H7 (cell line): Measurements from ENCODE around the gene TCERG1. TPM values are rescaled to one million over a fixed set of nuclear protein-coding genes. Genes with fewer than 3 reads are reported as not detected.

ENCODE experiments used
- DNase-seq: peaks from one replicate; pipeline ENCODE4 v3.0.0; 2012
- H3K27me3 ChIP-seq: 2 replicates; pipeline ENCODE4 v1.6.0; 2011; ENCODE audit warnings: mild to moderate bottlenecking, low read length; ENCODE audit not compliant: control insufficient read depth, insufficient read depth
- H3K36me3 ChIP-seq: replicated peaks from 2 replicates; pipeline ENCODE4 v1.5.1; 2011; ENCODE audit warnings: low read length; ENCODE audit not compliant: control insufficient read depth, insufficient read depth
- H3K4me3 ChIP-seq: 2 replicates; pipeline ENCODE4 v1.5.1; 2011; ENCODE audit warnings: low read depth, mild to moderate bottlenecking, control low read depth, low read length, moderate library complexity; ENCODE audit not compliant: insufficient read depth
- total RNA-seq: library from RNA; depleted of rRNA; stranded (reverse); fragments of >200 nt; shearing (Covaris generic); gene quantifications from 2 replicates; pipeline ENCODE4 v1.2.3, GENCODE V29; 2014; rRNA removed

TCERG1 gene
- total RNA-seq = 97.1 and 120 TPM in 2 replicates

DNA sequence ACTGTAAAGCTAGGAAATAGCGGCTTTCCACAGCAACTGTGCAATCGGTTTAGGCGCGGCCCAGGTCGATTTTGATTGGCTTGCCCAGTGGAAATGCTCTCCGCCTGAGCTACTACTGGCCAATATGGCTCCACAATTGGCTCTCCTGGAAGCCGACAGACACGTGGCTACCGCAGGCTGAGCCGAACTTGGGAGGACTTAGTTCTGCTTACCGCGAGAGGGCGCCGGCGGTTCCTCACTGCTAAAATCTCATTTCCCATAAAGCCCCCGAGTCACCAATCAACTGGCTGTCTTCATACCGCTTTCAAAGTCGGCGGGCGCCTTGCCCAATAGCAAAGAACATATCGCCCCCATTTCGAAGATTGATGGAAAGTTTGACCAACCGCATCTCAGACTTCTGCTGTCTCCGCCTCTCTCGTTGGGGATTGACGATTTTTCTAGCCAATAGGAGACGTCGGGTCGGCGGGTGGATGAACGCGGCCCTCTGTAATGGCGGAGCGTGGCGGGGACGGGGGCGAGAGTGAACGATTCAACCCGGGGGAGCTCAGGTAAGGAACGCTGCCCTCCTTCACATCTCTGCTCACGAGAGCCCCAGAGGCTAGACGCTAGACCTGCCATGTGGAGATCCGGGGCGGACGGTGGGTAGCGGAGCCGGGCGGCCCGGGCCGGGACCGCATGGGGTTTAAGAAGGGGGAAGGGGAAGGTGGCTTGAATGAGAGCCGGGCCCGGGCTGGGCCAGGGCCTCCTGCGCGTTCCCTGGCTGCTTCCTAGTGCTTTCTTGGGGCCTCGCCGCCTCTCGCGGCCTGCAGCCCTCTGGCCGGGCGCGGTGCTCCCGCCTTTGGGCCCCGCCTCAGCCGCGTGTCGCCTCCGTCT, at the start of gene TCERG1:
Gene TCERG1 (plus strand): TSS at position 473 of the 873 bp plus-strand sequence. CDS start 17 bp downstream, at position 490.
- peak within 1 kb of the TSS; percentile 99 for H3K4me3 ChIP-seq
- H3K36me3 ChIP-seq = no peaks in the 10 kb centered on the region
- peak; percentile 91 for DNase-seq
- H3K27me3 ChIP-seq = no peaks in the 10 kb centered on the region

GRCh38 chr5:146398826-146399225, 48.3 kb upstream of the TCERG1 start:
- no peaks in the 10 kb centered on the region for H3K36me3 ChIP-seq
- H3K4me3 ChIP-seq = no peak overlapping the region
- no peaks in the 10 kb centered on the region; the same call in 1 of the 2 replicates for H3K27me3 ChIP-seq
- no peak for DNase-seq

- H3K4me3 ChIP-seq = no peak overlapping the region
- H3K27me3 ChIP-seq = no peaks in the 10 kb centered on the region; the same call in 1 of the 2 replicates
- no peaks in the 10 kb centered on the region for H3K36me3 ChIP-seq
- DNase-seq = no peak
These were observed 47.7 kb upstream of the TCERG1 start for GRCh38 chr5:146399481-146399880.

DNA sequence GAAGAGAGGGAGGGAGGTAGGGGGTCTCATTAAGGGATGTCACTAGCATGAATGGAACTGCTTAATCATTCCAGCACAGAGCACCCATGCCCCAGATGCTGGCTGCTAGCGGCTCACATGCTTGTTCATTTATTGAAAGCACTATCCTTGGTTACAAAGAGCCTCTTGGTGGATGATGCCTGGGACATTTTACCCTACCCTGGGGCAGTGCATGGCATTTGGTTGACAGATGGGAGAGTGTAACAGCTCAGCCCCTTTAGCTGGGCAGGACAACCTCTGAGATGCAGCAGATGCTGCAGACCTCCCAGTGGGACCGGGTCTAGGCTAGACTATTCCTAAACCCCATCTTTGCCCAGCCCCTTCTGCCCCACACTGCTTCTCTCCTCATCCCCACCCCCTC, 46.9 kb upstream of the TCERG1 start:
- Histone ChIP-seq H3K4me3 (no peak overlapping the region), H3K36me3 (no peaks in the 10 kb centered on the region), H3K27me3 (no peaks in the 10 kb centered on the region; the same call in 1 of the 2 replicates)
- DNase-seq = no peak

DNA sequence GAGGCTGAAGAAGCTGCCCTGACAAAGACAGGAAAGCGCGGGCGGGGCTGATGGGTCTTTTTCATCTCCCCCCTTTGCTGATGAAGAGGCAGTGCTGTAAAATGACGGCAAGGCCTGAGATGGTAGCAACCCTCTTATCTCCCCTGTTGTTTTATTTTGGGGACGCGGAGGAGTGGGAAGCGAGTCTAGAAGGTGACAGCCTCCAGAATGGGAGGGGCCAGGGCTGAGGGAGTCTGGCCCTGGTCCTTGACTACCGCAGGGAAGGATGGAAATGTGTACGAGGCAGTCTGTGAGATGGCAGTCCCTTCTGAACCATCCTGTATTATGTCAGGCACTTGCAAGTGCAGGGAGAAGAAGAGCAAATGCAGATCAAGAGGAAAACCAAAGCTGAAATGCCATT, 46.1 kb upstream of the TCERG1 start:
- no peak for DNase-seq
- H3K27me3 ChIP-seq = no peaks in the 10 kb centered on the region; the same call in 1 of the 2 replicates
- H3K36me3 ChIP-seq = no peaks in the 10 kb centered on the region
- H3K4me3 ChIP-seq = no peak overlapping the region

GRCh38 chr5:146402949-146403348, 44.2 kb upstream of the TCERG1 start:
- H3K36me3 ChIP-seq = no peaks in the 10 kb centered on the region
- H3K4me3 ChIP-seq = no peak overlapping the region
- no peaks in the 10 kb centered on the region; the same call in 1 of the 2 replicates for H3K27me3 ChIP-seq
- no peak for DNase-seq

DNA sequence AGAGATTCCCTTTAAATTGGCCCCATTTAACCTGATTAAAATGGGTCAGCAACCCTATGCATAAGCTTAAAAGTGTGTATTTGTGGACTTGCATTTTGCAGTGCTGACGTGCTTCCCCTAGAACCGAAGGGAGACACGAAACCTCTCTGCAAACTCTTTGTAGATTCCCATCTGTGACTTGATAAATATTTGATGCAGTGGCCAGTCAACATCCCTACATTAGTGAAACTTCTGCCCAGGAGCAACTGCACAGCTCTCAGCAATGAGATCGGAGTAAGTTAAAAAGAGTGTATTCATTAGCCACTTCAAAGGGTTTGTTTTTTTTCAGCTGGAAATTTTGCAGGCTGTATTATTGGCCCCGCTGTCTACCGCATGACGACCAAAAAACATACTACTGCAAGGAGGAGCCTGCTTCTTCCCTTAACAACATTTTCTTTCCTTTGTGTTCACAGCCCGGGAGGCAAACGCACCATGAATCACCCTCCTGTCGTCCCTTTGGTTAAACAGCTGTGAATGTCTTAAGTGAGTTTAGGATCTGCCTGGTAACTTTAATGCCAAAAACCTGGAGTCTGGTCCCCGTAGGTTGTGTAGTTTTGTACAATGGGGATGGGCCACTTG, 38.0 kb upstream of the TCERG1 start:
- no peaks in the 10 kb centered on the region for H3K36me3 ChIP-seq
- no peak overlapping the region for H3K4me3 ChIP-seq
- DNase-seq = no peak
- H3K27me3 ChIP-seq = no peaks in the 10 kb centered on the region

GRCh38 chr5:146410272-146410671, 36.9 kb upstream of the TCERG1 start:
- DNase-seq = no peak
- H3K27me3 ChIP-seq = no peaks in the 10 kb centered on the region
- H3K4me3 ChIP-seq = no peak overlapping the region
- H3K36me3 ChIP-seq = no peaks in the 10 kb centered on the region

GRCh38 chr5:146419696-146420095, 27.4 kb upstream of the TCERG1 start:
- DNase-seq = no peak
- Histone ChIP-seq H3K4me3 (no peak overlapping the region), H3K36me3 (no peaks in the 10 kb centered on the region), H3K27me3 (no peaks in the 10 kb centered on the region)

DNA sequence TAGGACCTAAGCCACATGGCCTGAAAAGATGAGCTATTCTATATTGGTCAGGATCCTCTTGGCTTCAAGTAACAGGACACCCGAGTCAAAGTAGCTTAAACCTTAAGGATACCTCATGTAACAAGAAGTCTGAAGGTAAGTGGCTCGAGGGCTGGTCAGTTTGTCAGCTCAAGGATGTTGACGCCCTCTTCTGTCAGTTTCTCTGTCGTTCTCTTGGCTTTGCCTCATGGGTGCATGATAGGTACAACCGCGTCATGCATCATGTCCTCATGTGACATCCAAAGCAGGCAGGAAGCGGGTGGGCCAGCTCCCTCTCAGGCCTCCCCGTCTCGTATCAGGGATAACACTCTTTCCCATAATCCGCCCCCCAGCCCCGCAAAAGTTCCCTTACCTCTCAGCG, 22.1 kb upstream of the TCERG1 start:
- Histone ChIP-seq H3K4me3 (no peak overlapping the region), H3K36me3 (no peaks in the 10 kb centered on the region), H3K27me3 (no peaks in the 10 kb centered on the region; the same call in 1 of the 2 replicates)
- DNase-seq = no peak

GRCh38 chr5:146426305-146426704, 20.8 kb upstream of the TCERG1 start:
- DNase-seq = no peak
- H3K4me3 ChIP-seq = no peak overlapping the region
- H3K36me3 ChIP-seq = no peaks in the 10 kb centered on the region
- H3K27me3 ChIP-seq = no peaks in the 10 kb centered on the region; the same call in 1 of the 2 replicates

- no peaks in the 10 kb centered on the region for H3K36me3 ChIP-seq
- H3K4me3 ChIP-seq = no peak overlapping the region
- DNase-seq = peak; percentile 21
- H3K27me3 ChIP-seq = no peaks in the 10 kb centered on the region; the same call in 1 of the 2 replicates
These were observed 20.1 kb upstream of the TCERG1 start for GRCh38 chr5:146426853-146427618.

GRCh38 chr5:146427619-146427997, 19.5 kb upstream of the TCERG1 start:
- DNase-seq = no peak
- H3K4me3 ChIP-seq = no peak overlapping the region
- H3K27me3 ChIP-seq = no peaks in the 10 kb centered on the region; the same call in 1 of the 2 replicates
- no peaks in the 10 kb centered on the region for H3K36me3 ChIP-seq

- Histone ChIP-seq H3K36me3 (no peaks in the 10 kb centered on the region), H3K27me3 (no peaks in the 10 kb centered on the region; the same call in 1 of the 2 replicates), H3K4me3 (no peak overlapping the region)
- no peak for DNase-seq
These were observed 18.5 kb upstream of the TCERG1 start for GRCh38 chr5:146428658-146429057.
